Measurements from ENCODE around the gene CMPK2.

- TF ChIP-seq EZH2 (IDR thresholded peaks at IDR 0.05) (no peak), POLR2AphosphoS5 (IDR thresholded peaks at IDR 0.05; ENCODE audit: borderline replicate concordance, low read depth, low read length) (no peak)
Measured at GRCh38 chr2:6876309-6876708, 10.6 kb upstream of the CMPK2 start.

Measured in SK-N-MC (cell line).